ENCODE results near the gene PHRF1.

- TF ChIP-seq, protein P1, sequence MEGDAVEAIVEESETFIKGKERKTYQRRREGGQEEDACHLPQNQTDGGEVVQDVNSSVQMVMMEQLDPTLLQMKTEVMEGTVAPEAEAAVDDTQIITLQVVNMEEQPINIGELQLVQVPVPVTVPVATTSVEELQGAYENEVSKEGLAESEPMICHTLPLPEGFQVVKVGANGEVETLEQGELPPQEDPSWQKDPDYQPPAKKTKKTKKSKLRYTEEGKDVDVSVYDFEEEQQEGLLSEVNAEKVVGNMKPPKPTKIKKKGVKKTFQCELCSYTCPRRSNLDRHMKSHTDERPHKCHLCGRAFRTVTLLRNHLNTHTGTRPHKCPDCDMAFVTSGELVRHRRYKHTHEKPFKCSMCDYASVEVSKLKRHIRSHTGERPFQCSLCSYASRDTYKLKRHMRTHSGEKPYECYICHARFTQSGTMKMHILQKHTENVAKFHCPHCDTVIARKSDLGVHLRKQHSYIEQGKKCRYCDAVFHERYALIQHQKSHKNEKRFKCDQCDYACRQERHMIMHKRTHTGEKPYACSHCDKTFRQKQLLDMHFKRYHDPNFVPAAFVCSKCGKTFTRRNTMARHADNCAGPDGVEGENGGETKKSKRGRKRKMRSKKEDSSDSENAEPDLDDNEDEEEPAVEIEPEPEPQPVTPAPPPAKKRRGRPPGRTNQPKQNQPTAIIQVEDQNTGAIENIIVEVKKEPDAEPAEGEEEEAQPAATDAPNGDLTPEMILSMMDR (IDR thresholded peaks at IDR 0.05; ENCODE audit: extremely low read depth in 1 of 2, insufficient read depth in 1 of 2, low read depth in 1 of 2, low read length in 2 of 2), result no peak
- TF ChIP-seq POLR2A (IDR thresholded peaks at IDR 0.05; ENCODE audit: low read depth, low read length), result no peak
- TF ChIP-seq POLR2AphosphoS5 (IDR thresholded peaks at IDR 0.05; ENCODE audit: insufficient read depth, low read depth, low read length), result no peak
- no peak for TF ChIP-seq MYC (IDR thresholded peaks at IDR 0.05; ENCODE audit: low read depth, low read length)
- no peak for TF ChIP-seq EZH2 (IDR thresholded peaks at IDR 0.05; ENCODE audit: borderline replicate concordance, low read depth, low read length, severe bottlenecking)
These were observed 26.1 kb upstream of the PHRF1 start for GRCh38 chr11:550021-550745.
